PC-9 (cell line): ENCODE results near the gene ARL3. TPM values are rescaled to one million over a fixed set of nuclear protein-coding genes. Genes with fewer than 3 reads are reported as not detected.
"Not testable (repeated sequence)": the region's sequence is repeated elsewhere in the genome, so short reads cannot be mapped to it uniquely, and the experiment has no call there.

Experiments used
- BruUV-seq: library from RNA; stranded (reverse); fragments of 400-500 nt; replicated peaks from 2 replicates; lab custom pipeline; 2021; lab: Mats Ljungman, UMichigan
- CTCF ChIA-PET: fragments of 300-600 bp; sonication (Branson Sonifier 250); formaldehyde crosslinking; loops from one replicate; lab custom pipeline; 2022; ENCODE audit warnings: antibody characterized with exemption; lab: Charles Lee
- POLR2A ChIA-PET: fragments of 300-600 bp; sonication (Branson Sonifier 250); formaldehyde crosslinking; loops from one replicate; lab custom pipeline; 2022; ENCODE audit warnings: antibody characterized with exemption; ENCODE audit not compliant: unreplicated experiment; lab: Charles Lee
- DNase-seq, 2 experiments: peaks; one replicate each; pipeline versions ENCODE4 v3.0.0 to v3.0.0-alpha.2; 2015 to 2022; ENCODE audit warnings: mixed read lengths in 1 of 2
- H2AFZ ChIP-seq: fragments of 200-600 bp; sonication (generic); 2 replicates; pipeline ENCODE4 v1.8.1; 2017; ENCODE audit warnings: antibody characterized with exemption
- H3F3A ChIP-seq: fragments of 200-600 bp; sonication (generic); 2 replicates; pipeline ENCODE4 v1.8.1; 2017; ENCODE audit warnings: antibody characterized with exemption, mild to moderate bottlenecking, low read depth; ENCODE audit not compliant: insufficient read depth
- H3K27ac ChIP-seq: fragments of 200-600 bp; sonication (generic); 2 replicates; pipeline ENCODE4 v1.6.1; 2016; ENCODE audit warnings: mixed run types
- H3K27me3 ChIP-seq: fragments of 200-600 bp; sonication (generic); 2 replicates; pipeline ENCODE4 v1.6.1; 2016; ENCODE audit warnings: low read depth, mixed run types; ENCODE audit not compliant: insufficient read depth
- H3K36me3 ChIP-seq: fragments of 200-600 bp; sonication (generic); 2 replicates; pipeline ENCODE4 v1.6.1; 2016; ENCODE audit warnings: low read depth, mixed run types
- H3K4me1 ChIP-seq: fragments of 200-600 bp; sonication (generic); replicated peaks from 2 replicates; pipeline ENCODE4 v1.6.1; 2016; ENCODE audit warnings: mixed run types; ENCODE audit not compliant: insufficient read depth
- H3K4me2 ChIP-seq: fragments of 200-600 bp; sonication (generic); 2 replicates; pipeline ENCODE4 v1.6.1; 2017; ENCODE audit warnings: mixed run types
- H3K4me3 ChIP-seq: fragments of 200-600 bp; sonication (generic); 2 replicates; pipeline ENCODE4 v1.6.1; 2016; ENCODE audit warnings: mixed run types
- H3K79me2 ChIP-seq: fragments of 200-600 bp; sonication (generic); 2 replicates; pipeline ENCODE4 v1.6.1; 2017; ENCODE audit warnings: low read depth, mixed run types
- H3K9me2 ChIP-seq: fragments of 200-600 bp; sonication (generic); 2 replicates; pipeline ENCODE4 v1.8.1; 2017; ENCODE audit warnings: mild to moderate bottlenecking; ENCODE audit not compliant: insufficient read depth
- H3K9me3 ChIP-seq: fragments of 200-600 bp; sonication (generic); 2 replicates; pipeline ENCODE4 v1.8.1; 2016; ENCODE audit warnings: low read depth; ENCODE audit not compliant: insufficient read depth
- H4K20me1 ChIP-seq: fragments of 200-600 bp; sonication (generic); 2 replicates; pipeline ENCODE4 v1.8.1; 2017; ENCODE audit not compliant: insufficient read depth
- EZH2 ChIP-seq: fragments of 200-600 bp; sonication (generic); IDR thresholded peaks from 2 replicates; pipeline ENCODE4 v1.8.0; 2017; ENCODE audit warnings: antibody characterized with exemption, low read depth
- intact Hi-C: fragments of 100-400 bp; cut with micrococcal nuclease; formaldehyde crosslinking; loops from one replicate; pipeline ENCODE4 v1.10.0; 2022; ENCODE audit not compliant: unreplicated experiment
- total RNA-seq: library from RNA; stranded (reverse); gene quantifications from 2 replicates; pipeline ENCODE4 v1.2.3, GENCODE V29; 2021
- TF ChIP-seq, protein P1 (sequence below): fragments of 200-600 bp; sonication (generic); conservative IDR thresholded peaks from 2 replicates; pipeline ENCODE4 v1.6.1; 2017; ENCODE audit warnings: mixed run types, antibody characterized with exemption, mild to moderate bottlenecking, moderate library complexity

Gene ARL3
- total RNA-seq, 1 experiment from 2014 or later: 9.7 TPM

DNA sequence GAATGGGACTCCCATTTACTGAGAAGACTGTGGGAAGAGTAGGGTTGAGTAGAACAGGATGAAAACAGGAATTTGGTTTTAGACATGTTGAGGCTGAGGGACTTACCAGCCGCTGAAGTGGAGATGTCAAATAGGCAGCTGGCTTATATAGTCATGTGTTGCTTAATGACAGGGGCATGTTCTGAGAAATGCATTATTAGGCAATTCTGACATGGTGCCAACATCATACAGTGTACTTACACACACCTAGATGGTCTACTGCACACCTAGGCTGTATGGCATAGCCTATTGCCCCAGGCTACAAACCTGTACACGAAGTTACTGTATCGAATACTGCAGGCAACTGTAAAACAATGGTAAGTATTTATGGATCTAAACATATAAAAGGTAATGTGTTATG lies 17.5 kb downstream of the ARL3 start:
- Histone ChIP-seq H3K27ac (no peak overlapping the region), H2AFZ (no peak overlapping the region), H3K4me2 (no peak overlapping the region), H3K4me3 (no peak overlapping the region), H3K4me1 (peaks cover 6% of the 10 kb centered on the region), H3K27me3 (no peaks in the 10 kb centered on the region), H3F3A (no peaks in the 10 kb centered on the region), H4K20me1 (no peaks in the 10 kb centered on the region), H3K36me3 (no peaks in the 10 kb centered on the region), H3K9me2 (no peaks in the 10 kb centered on the region), H3K9me3 (no peaks in the 10 kb centered on the region), H3K79me2 (no peaks in the 10 kb centered on the region)
- ChIA-PET CTCF (no interaction called here), POLR2A (interaction anchor here (0.6 kb wide), 1 partner anchor 31 kb away, joined by 10 read pairs; no protein-coding TSS in a partner anchor)
- peak in 1 of 2 experiments; percentile 52 for DNase-seq
- BruUV-seq: no TSS peak
- no peak for TF ChIP-seq EZH2
- TF ChIP-seq, protein P1, sequence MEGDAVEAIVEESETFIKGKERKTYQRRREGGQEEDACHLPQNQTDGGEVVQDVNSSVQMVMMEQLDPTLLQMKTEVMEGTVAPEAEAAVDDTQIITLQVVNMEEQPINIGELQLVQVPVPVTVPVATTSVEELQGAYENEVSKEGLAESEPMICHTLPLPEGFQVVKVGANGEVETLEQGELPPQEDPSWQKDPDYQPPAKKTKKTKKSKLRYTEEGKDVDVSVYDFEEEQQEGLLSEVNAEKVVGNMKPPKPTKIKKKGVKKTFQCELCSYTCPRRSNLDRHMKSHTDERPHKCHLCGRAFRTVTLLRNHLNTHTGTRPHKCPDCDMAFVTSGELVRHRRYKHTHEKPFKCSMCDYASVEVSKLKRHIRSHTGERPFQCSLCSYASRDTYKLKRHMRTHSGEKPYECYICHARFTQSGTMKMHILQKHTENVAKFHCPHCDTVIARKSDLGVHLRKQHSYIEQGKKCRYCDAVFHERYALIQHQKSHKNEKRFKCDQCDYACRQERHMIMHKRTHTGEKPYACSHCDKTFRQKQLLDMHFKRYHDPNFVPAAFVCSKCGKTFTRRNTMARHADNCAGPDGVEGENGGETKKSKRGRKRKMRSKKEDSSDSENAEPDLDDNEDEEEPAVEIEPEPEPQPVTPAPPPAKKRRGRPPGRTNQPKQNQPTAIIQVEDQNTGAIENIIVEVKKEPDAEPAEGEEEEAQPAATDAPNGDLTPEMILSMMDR: no peak
- intact Hi-C loops: no loop called here

DNA sequence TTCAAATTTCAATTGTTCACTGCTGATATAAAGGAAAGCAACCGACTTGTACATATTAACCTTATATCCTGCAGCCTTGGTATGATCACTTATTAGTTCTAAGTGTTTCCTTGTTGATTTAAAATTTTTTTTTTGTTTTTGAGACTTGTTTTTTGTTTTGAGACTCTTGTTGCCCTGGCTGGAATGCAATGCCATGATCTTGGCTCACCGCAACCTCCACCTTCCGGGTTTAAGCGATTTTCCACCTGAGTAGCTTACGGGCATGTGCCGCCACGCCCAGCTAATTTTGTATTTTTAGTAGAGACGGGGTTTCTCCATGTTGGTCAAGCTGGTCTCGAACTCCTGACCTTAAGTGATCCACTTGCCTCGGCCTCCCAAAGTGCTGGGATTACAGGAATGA lies 18.8 kb downstream of the ARL3 start:
- H3K36me3 ChIP-seq, intact Hi-C loops: not testable (repeated sequence)

DNA sequence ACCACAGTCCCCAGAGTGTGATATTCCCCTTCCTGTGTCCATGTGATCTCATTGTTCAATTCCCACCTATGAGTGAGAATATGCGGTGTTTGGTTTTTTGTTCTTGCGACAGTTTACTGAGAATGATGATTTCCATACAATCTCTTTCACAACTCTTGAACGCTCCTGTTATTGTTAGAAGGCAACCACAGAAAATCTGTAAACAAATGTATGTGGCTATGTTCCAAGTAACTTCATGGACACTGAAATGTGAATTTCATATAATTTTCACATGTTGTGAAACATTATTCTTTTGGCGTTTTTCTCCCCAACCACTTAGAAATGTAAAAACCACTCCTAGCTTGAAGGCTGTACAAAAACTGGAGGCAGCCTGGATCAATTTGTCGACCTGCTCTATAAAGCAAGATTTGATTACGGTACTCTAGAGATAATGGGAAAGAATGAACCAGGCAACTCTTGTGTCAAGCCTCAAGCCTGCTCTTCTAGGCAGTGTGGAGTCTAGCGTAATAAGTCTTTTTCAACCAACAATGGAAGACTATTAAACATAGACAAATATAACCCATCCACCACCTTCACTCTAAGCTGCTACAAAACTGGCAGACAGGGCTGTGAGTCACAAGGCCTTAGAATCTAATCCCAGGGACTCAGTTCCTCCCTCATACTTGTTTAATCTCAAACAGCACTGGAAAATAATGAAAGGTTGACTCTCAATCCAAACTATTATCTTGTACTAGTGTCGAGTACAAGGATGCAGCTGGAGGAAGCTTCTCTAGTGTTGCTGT lies 22.7 kb downstream of the ARL3 start:
- peaks cover 6% of the 10 kb centered on the region for H3K4me1 ChIP-seq
- no peaks in the 10 kb centered on the region for H4K20me1 ChIP-seq
- H2AFZ ChIP-seq: no peak overlapping the region
- H3K9me2 ChIP-seq: no peaks in the 10 kb centered on the region
- H3K4me2 ChIP-seq: no peak overlapping the region
- H3K36me3 ChIP-seq: no peaks in the 10 kb centered on the region
- ChIA-PET CTCF (no interaction called here), POLR2A (no interaction called here)
- no peak for DNase-seq
- intact Hi-C loops: no loop called here
- no peak overlapping the region for H3K4me3 ChIP-seq
- H3K27me3 ChIP-seq: no peaks in the 10 kb centered on the region
- no TSS peak for BruUV-seq
- no peak overlapping the region for H3K27ac ChIP-seq
- H3F3A ChIP-seq: no peaks in the 10 kb centered on the region
- no peak for TF ChIP-seq EZH2
- TF ChIP-seq, protein P1: no peak
- no peaks in the 10 kb centered on the region for H3K9me3 ChIP-seq
- no peaks in the 10 kb centered on the region for H3K79me2 ChIP-seq

More for the DNA sequence above, 18.8 kb downstream of the ARL3 start:
- H3K9me3 ChIP-seq, H2AFZ ChIP-seq, H3K4me1 ChIP-seq, H3K27me3 ChIP-seq, H3K9me2 ChIP-seq, POLR2A ChIA-PET, H3F3A ChIP-seq, BruUV-seq, H3K4me3 ChIP-seq, H3K79me2 ChIP-seq, H4K20me1 ChIP-seq, H3K27ac ChIP-seq: not testable (repeated sequence)
- peak; percentile 67 to 75 for DNase-seq
- CTCF ChIA-PET: interaction anchor here (0.7 kb wide), 1 partner anchor 19 kb away, joined by 5 read pairs; no protein-coding TSS in a partner anchor
- peak overlapping the region; percentile 63 for H3K4me2 ChIP-seq
